ENCODE measurements around the gene SP4.

The SP4 gene

GRCh38 chr7:21427871-21428658 lies at the start of gene SP4:
TSS of gene SP4 (plus strand) at chr7:21428083. CDS start at chr7:21428252, 169 bp downstream.
- peak; percentile 94 for DNase-seq (ENCODE audit: low spot score)

GRCh38 chr7:21383227-21384220 lies 44.4 kb upstream of the SP4 start:
- DNase-seq (ENCODE audit: low spot score): no peak

- no peak for DNase-seq (ENCODE audit: low spot score)
Measured at GRCh38 chr7:21393937-21394336, 33.9 kb upstream of the SP4 start.

GRCh38 chr7:21401944-21402343 lies 25.9 kb upstream of the SP4 start:
- no peak for DNase-seq (ENCODE audit: low spot score)

- DNase-seq (ENCODE audit: low spot score): no peak
Measured at GRCh38 chr7:21407796-21408480, 19.9 kb upstream of the SP4 start.

- DNase-seq (ENCODE audit: low spot score): no peak
Measured at GRCh38 chr7:21408481-21408820, 19.4 kb upstream of the SP4 start.

GRCh38 chr7:21412410-21412851 lies 15.5 kb upstream of the SP4 start:
- DNase-seq (ENCODE audit: low spot score): no peak

GRCh38 chr7:21412957-21413356 lies 14.9 kb upstream of the SP4 start:
- DNase-seq (ENCODE audit: low spot score): no peak

GRCh38 chr7:21413502-21413901 lies 14.4 kb upstream of the SP4 start:
- no peak for DNase-seq (ENCODE audit: low spot score)

GRCh38 chr7:21414795-21415393 lies 13.0 kb upstream of the SP4 start:
- no peak for DNase-seq (ENCODE audit: low spot score)

GRCh38 chr7:21417647-21418046 lies 10.2 kb upstream of the SP4 start:
- no peak for DNase-seq (ENCODE audit: low spot score)

- no peak for DNase-seq (ENCODE audit: low spot score)
Measured at GRCh38 chr7:21422751-21423150, 5.1 kb upstream of the SP4 start.

- DNase-seq (ENCODE audit: low spot score): no peak
Measured at GRCh38 chr7:21425290-21425689, 2.6 kb upstream of the SP4 start.

- no peak for DNase-seq (ENCODE audit: low spot score)
Measured at GRCh38 chr7:21426286-21427181, 1.3 kb upstream of the SP4 start.

GRCh38 chr7:21427182-21427870 lies 557 bp upstream of the SP4 start:
- peak; percentile 95 for DNase-seq (ENCODE audit: low spot score)

- DNase-seq (ENCODE audit: low spot score): no peak
Measured at GRCh38 chr7:21428659-21428941, 717 bp downstream of the SP4 start.

GRCh38 chr7:21429021-21429420 lies 1.1 kb downstream of the SP4 start:
- no peak for DNase-seq (ENCODE audit: low spot score)

- no peak for DNase-seq (ENCODE audit: low spot score)
Measured at GRCh38 chr7:21429786-21430574, 2.1 kb downstream of the SP4 start.

GRCh38 chr7:21430575-21430954 lies 2.7 kb downstream of the SP4 start:
- DNase-seq (ENCODE audit: low spot score): no peak
